ENCODE data around the gene COX7C.

DNA sequence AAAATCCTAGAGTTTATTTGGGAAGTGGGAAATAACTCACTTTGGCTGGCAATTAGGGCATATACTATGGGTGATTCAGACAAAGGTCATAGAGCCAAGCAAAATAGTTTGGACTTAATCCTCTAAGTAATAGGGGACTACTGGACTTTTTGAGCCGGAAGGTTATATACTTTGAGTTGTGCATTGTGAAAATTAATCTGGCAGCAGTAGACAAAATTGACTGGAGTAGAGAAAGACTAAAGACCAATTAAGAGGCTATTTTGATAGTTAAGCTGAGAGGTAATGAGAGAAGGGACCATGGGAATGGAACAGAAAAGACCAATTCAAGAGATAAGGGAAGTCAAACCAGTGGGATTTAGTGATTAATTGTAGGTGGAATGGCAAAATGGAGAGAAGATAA is 28.9 kb downstream of the COX7C start:
- TF ChIP-seq POLR2AphosphoS5 (IDR thresholded peaks at IDR 0.05) (no peak), POLR2A (IDR thresholded peaks at IDR 0.05) (no peak), EP300 (IDR thresholded peaks at IDR 0.05) (no peak)
- TF ChIP-seq, protein P1, sequence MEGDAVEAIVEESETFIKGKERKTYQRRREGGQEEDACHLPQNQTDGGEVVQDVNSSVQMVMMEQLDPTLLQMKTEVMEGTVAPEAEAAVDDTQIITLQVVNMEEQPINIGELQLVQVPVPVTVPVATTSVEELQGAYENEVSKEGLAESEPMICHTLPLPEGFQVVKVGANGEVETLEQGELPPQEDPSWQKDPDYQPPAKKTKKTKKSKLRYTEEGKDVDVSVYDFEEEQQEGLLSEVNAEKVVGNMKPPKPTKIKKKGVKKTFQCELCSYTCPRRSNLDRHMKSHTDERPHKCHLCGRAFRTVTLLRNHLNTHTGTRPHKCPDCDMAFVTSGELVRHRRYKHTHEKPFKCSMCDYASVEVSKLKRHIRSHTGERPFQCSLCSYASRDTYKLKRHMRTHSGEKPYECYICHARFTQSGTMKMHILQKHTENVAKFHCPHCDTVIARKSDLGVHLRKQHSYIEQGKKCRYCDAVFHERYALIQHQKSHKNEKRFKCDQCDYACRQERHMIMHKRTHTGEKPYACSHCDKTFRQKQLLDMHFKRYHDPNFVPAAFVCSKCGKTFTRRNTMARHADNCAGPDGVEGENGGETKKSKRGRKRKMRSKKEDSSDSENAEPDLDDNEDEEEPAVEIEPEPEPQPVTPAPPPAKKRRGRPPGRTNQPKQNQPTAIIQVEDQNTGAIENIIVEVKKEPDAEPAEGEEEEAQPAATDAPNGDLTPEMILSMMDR (IDR thresholded peaks at IDR 0.05) = no peak

All from gastroesophageal sphincter (tissue), 3 donors.